IMR-90 (cell line): ENCODE measurements around the gene DGKZ. TPM values are rescaled to one million over a fixed set of nuclear protein-coding genes. Genes with fewer than 3 reads are reported as not detected.

ENCODE experiments used
- ATAC-seq: fragments of 200-7000 bp; cut with Tn5 transposase; 2 replicates; pipeline ENCODE4 v1.9.1; 2020; ENCODE audit warnings: low read depth, mild to moderate bottlenecking, moderate library complexity
- BruUV-seq: library from RNA; stranded (reverse); fragments of 400-500 nt; replicated peaks from 2 replicates; lab custom pipeline; 2021; lab: Mats Ljungman, UMichigan
- CTCF ChIA-PET: fragments of 300-600 bp; formaldehyde crosslinking; extraction: SDS; loops from one replicate; lab custom pipeline; 2021; ENCODE audit warnings: antibody characterized with exemption; lab: Yijun Ruan, JAX
- POLR2A ChIA-PET: fragments of 300-600 bp; sonication (Branson Sonifier 250); formaldehyde crosslinking; loops from one replicate; lab custom pipeline; 2022; ENCODE audit warnings: antibody characterized with exemption; ENCODE audit not compliant: unreplicated experiment; lab: Charles Lee
- DNase-seq: peaks from one replicate; pipeline ENCODE4 v3.0.0; 2013
- H2AFZ ChIP-seq: replicated peaks from 2 replicates; pipeline ENCODE3; 2013; ENCODE audit warnings: low read length, mild to moderate bottlenecking; ENCODE audit not compliant: poor library complexity
- H2AK5ac ChIP-seq: 2 replicates; pipeline ENCODE4 v1.6.1; 2013; ENCODE audit warnings: low read depth, low read length, inconsistent platforms
- H2AK9ac ChIP-seq: replicated peaks from 2 replicates; pipeline ENCODE3; 2013; ENCODE audit warnings: mild to moderate bottlenecking, low read depth, low read length, moderate library complexity; ENCODE audit not compliant: poor library complexity
- H2BK120ac ChIP-seq: 2 replicates; pipeline ENCODE4 v1.6.1; 2013; ENCODE audit warnings: low read depth, low read length, inconsistent platforms
- H2BK15ac ChIP-seq: 3 replicates; pipeline ENCODE4 v1.6.1; 2013; ENCODE audit warnings: low read depth, low read length, inconsistent platforms
- H2BK20ac ChIP-seq: 2 replicates; pipeline ENCODE4 v1.6.1; 2013; ENCODE audit warnings: low read depth, mild to moderate bottlenecking, inconsistent platforms, low read length, moderate library complexity
- H2BK5ac ChIP-seq: 2 replicates; pipeline ENCODE4 v1.6.1; 2013; ENCODE audit warnings: mild to moderate bottlenecking, low read depth, low read length, inconsistent platforms; ENCODE audit not compliant: poor library complexity, severe bottlenecking
- H3K14ac ChIP-seq: replicated peaks from 2 replicates; pipeline ENCODE4 v1.6.1; 2013; ENCODE audit warnings: low read depth, low read length, inconsistent platforms
- H3K18ac ChIP-seq: 2 replicates; pipeline ENCODE4 v1.6.1; 2013; ENCODE audit warnings: low read depth, low read length, control low read depth
- H3K23ac ChIP-seq: 2 replicates; pipeline ENCODE4 v1.6.1; 2013; ENCODE audit warnings: low read depth, low read length, inconsistent platforms
- H3K27ac ChIP-seq: 2 replicates; pipeline ENCODE4 v1.5.1; 2013; ENCODE audit warnings: mild to moderate bottlenecking, control low read depth, low read length; ENCODE audit not compliant: insufficient read depth
- H3K27me3 ChIP-seq: 2 replicates; pipeline ENCODE4 v1.6.1; 2013; ENCODE audit warnings: low read length; ENCODE audit not compliant: control insufficient read depth, insufficient read depth
- H3K36me3 ChIP-seq: 2 replicates; pipeline ENCODE4 v1.6.1; 2013; ENCODE audit warnings: low read length, mixed read lengths; ENCODE audit not compliant: control insufficient read depth, insufficient read depth
- H3K4ac ChIP-seq: 2 replicates; pipeline ENCODE4 v1.6.1; 2013; ENCODE audit warnings: low read depth, low read length, inconsistent platforms
- H3K4me1 ChIP-seq: 2 replicates; pipeline ENCODE4 v1.6.1; 2013; ENCODE audit warnings: low read length, mixed read lengths; ENCODE audit not compliant: control insufficient read depth, insufficient read depth
- H3K4me2 ChIP-seq: 2 replicates; pipeline ENCODE4 v1.6.1; 2013; ENCODE audit warnings: low read depth, mild to moderate bottlenecking, control low read depth, low read length, moderate library complexity
- H3K4me3 ChIP-seq: 2 replicates; pipeline ENCODE4 v1.5.1; 2013; ENCODE audit warnings: low read depth, mild to moderate bottlenecking, control low read depth, low read length, moderate library complexity; ENCODE audit not compliant: insufficient read depth
- H3K56ac ChIP-seq: 2 replicates; pipeline ENCODE4 v1.6.1; 2013; ENCODE audit warnings: low read length, inconsistent platforms; ENCODE audit not compliant: insufficient read depth; ENCODE audit errors: extremely low read depth
- H3K79me1 ChIP-seq, 2 experiments: 2 replicates each; pipeline ENCODE4 v1.6.1; 2013; ENCODE audit warnings: low read length in 2 of 2, inconsistent platforms in 1 of 2, low read depth in 1 of 2
- H3K9ac ChIP-seq: 2 replicates; pipeline ENCODE4 v1.6.1; 2013; ENCODE audit warnings: low read depth, low read length, control low read depth
- H3K9me1 ChIP-seq: 2 replicates; pipeline ENCODE4 v1.6.1; 2013; ENCODE audit warnings: low read length, inconsistent platforms; ENCODE audit not compliant: insufficient read depth
- H3K9me3 ChIP-seq: 2 replicates; pipeline ENCODE4 v1.6.1; 2013; ENCODE audit warnings: low read length; ENCODE audit not compliant: control insufficient read depth, insufficient read depth
- H4K20me1 ChIP-seq: 2 replicates; pipeline ENCODE4 v1.6.1; 2013; ENCODE audit warnings: low read length, inconsistent platforms; ENCODE audit not compliant: insufficient read depth
- H4K5ac ChIP-seq: 2 replicates; pipeline ENCODE4 v1.6.1; 2013; ENCODE audit warnings: mild to moderate bottlenecking, low read depth, low read length, control low read depth
- H4K8ac ChIP-seq, 2 experiments: 2 replicates each; pipeline ENCODE4 v1.6.1; 2013; ENCODE audit warnings: low read depth in 2 of 2, low read length in 2 of 2, control low read depth in 1 of 2, inconsistent platforms in 1 of 2
- H4K91ac ChIP-seq: 2 replicates; pipeline ENCODE4 v1.6.1; 2013; ENCODE audit warnings: low read depth, low read length, inconsistent platforms; ENCODE audit not compliant: insufficient read depth
- BHLHE40 ChIP-seq: fragments of 150-350 bp; IDR thresholded peaks from 2 replicates; pipeline ENCODE4 v1.6.1; 2016; ENCODE audit warnings: mild to moderate bottlenecking, low read depth, low read length
- CEBPB ChIP-seq: IDR thresholded peaks from 2 replicates; pipeline ENCODE4 v1.6.1; 2012; ENCODE audit warnings: low read depth, low read length, improper control_type of control experiment
- CTCF ChIP-seq: conservative IDR thresholded peaks from 2 replicates; pipeline ENCODE4 v1.5.1; 2012; ENCODE audit warnings: mild to moderate bottlenecking, low read depth, low read length, improper control_type of control experiment
- ELK1 ChIP-seq: fragments of 150-350 bp; IDR thresholded peaks from 2 replicates; pipeline ENCODE4 v1.6.1; 2016; ENCODE audit warnings: low read depth, mild to moderate bottlenecking, low read length, moderate library complexity, borderline replicate concordance
- FOS ChIP-seq: fragments of 150-350 bp; IDR thresholded peaks from 2 replicates; pipeline ENCODE4 v1.6.1; 2016; ENCODE audit warnings: low read depth, low read length
- MAFK ChIP-seq: IDR thresholded peaks from 2 replicates; pipeline ENCODE4 v1.6.1; 2012; ENCODE audit warnings: low read depth, low read length, improper control_type of control experiment
- MAZ ChIP-seq: IDR thresholded peaks from 2 replicates; pipeline ENCODE4 v1.6.1; 2012; ENCODE audit warnings: low read depth, mild to moderate bottlenecking, low read length, improper control_type of control experiment, moderate library complexity, borderline replicate concordance
- MXI1 ChIP-seq: IDR thresholded peaks from 2 replicates; pipeline ENCODE4 v1.6.1; 2012; ENCODE audit warnings: low read depth, mild to moderate bottlenecking, low read length, moderate library complexity, borderline replicate concordance
- NFE2L2 ChIP-seq: fragments of 150-350 bp; IDR thresholded peaks from 2 replicates; pipeline ENCODE4 v1.6.1; 2016; ENCODE audit warnings: low read depth, mild to moderate bottlenecking, low read length
- POLR2A ChIP-seq: IDR thresholded peaks from 2 replicates; pipeline ENCODE4 v1.6.1; 2012; ENCODE audit warnings: mild to moderate bottlenecking, low read depth, low read length
- RAD21 ChIP-seq: IDR thresholded peaks from 2 replicates; pipeline ENCODE4 v1.6.1; 2012; ENCODE audit warnings: low read length, improper control_type of control experiment
- RCOR1 ChIP-seq: IDR thresholded peaks from 2 replicates; pipeline ENCODE4 v1.6.1; 2012; ENCODE audit warnings: mild to moderate bottlenecking, low read length, improper control_type of control experiment; ENCODE audit not compliant: insufficient replicate concordance
- RFX5 ChIP-seq: IDR thresholded peaks from 2 replicates; pipeline ENCODE4 v1.8.0; 2012; ENCODE audit warnings: low read depth, mild to moderate bottlenecking, low read length, moderate library complexity
- SMC3 ChIP-seq: fragments of 150-350 bp; IDR thresholded peaks from 2 replicates; pipeline ENCODE4 v1.6.1; 2016; ENCODE audit warnings: low read depth, mild to moderate bottlenecking, antibody characterized with exemption, low read length, moderate library complexity
- USF2 ChIP-seq: fragments of 150-350 bp; IDR thresholded peaks from 2 replicates; pipeline ENCODE4 v1.6.1; 2017; ENCODE audit warnings: mild to moderate bottlenecking, antibody characterized with exemption, low read length, low read depth
- WGBS, 2 experiments: methylation state at CpG; one replicate each; pipeline versions ENCODE4 v1.1.5 to v1.1.7; 2013; ENCODE audit warnings: missing lambda C conversion rate in 2 of 2; ENCODE audit not compliant: insufficient read length in 1 of 2; ENCODE audit errors: extremely low coverage in 2 of 2; 5-methylcytosine and 5-hydroxymethylcytosine counted together
- dilution Hi-C: fragments of 300-500 bp; cut with HindIII; formaldehyde crosslinking; loops from one replicate; pipeline ENCODE4 v1.14.3; 2018; ENCODE audit warnings: low sequenced_read_pairs; ENCODE audit not compliant: unreplicated experiment
- in situ Hi-C: fragments of 300-500 bp; cut with MboI; formaldehyde crosslinking; loops from 3 replicates; pipeline ENCODE4 v1.14.3; 2019; ENCODE audit warnings: low sequenced_read_pairs, inconsistent platforms, mixed read lengths
- intact Hi-C: fragments of 100-400 bp; cut with micrococcal nuclease; formaldehyde crosslinking; loops from 2 replicates; pipeline ENCODE4 v1.10.0; 2022
- polyA plus RNA-seq, 3 experiments: library from polyadenylated mRNA; depleted of rRNA; stranded (reverse); fragments of >200 nt; gene quantifications; 2 replicates each; pipeline ENCODE4 v1.2.3, GENCODE V29; 2012; ENCODE audit warnings: low replicate concordance in 1 of 3
- total RNA-seq: library from RNA; depleted of rRNA; stranded (reverse); fragments of >200 nt; gene quantifications from 2 replicates; pipeline ENCODE4 v1.2.3, GENCODE V29; 2012

The DGKZ gene
- total and polyA plus RNA-seq, 2 of the 4 experiments (the other 2 are of a cell fraction), result 46.8 to 62.0 TPM

- Histone ChIP-seq H3K36me3 (peaks cover 4% of the 10 kb centered on the region; the same call in 1 of the 2 replicates), H3K56ac (no peak overlapping the region), H3K4me2 (no peak overlapping the region), H4K91ac (no peak overlapping the region), H2AK5ac (peak overlapping the region; percentile 43), H4K20me1 (peaks cover 31% of the 10 kb centered on the region), H3K9ac (no peak overlapping the region), H3K23ac (0 out of 2 replicates have a peak overlapping the region, but pooled peaks have one; percentile 31), H3K9me3 (no peaks in the 10 kb centered on the region), H3K4me1 (peaks cover 37% of the 10 kb centered on the region), H3K27me3 (no peaks in the 10 kb centered on the region), H2BK20ac (no peak overlapping the region), H2AFZ (peak overlapping the region; percentile 78), H3K14ac (no peak overlapping the region), H3K4ac (peak overlapping the region; percentile 35), H2AK9ac (peak overlapping the region; percentile 74), H3K4me3 (no peak overlapping the region), H2BK120ac (no peak overlapping the region), H3K79me1 (peaks cover 30 to 61% of the 10 kb centered on the region in 2 experiments), H3K18ac (no peak overlapping the region), H4K8ac (no peak overlapping the region), H3K9me1 (peaks cover 5% of the 10 kb centered on the region; the same call in 1 of the 2 replicates), H2BK15ac (no peak overlapping the region; the same call in 2 of the 3 replicates), H4K5ac (no peak overlapping the region), H3K27ac (no peak overlapping the region), H2BK5ac (no peak overlapping the region)
- no TSS peak for BruUV-seq
- dilution Hi-C loops, result no loop called here
- ATAC-seq, result no peak
- WGBS, 2 experiments, result 76% methylated on average over 5 of the region's 21 CpGs; no CpG with 5 or more reads in 1 of the 2 experiments
- peak; percentile 33 for DNase-seq
- intact Hi-C loops, result no loop called here
- ChIA-PET CTCF (no interaction called here), POLR2A (interaction anchor here (0.5 kb wide), 1 partner anchor 10 kb away, joined by 9 read pairs; no protein-coding TSS in a partner anchor)
- in situ Hi-C loops, result no loop called here
- TF ChIP-seq NFE2L2 (no peak), CEBPB (no peak), ELK1 (no peak), MAFK (no peak), POLR2A (no peak), RFX5 (no peak), SMC3 (no peak), RCOR1 (no peak), FOS (0 out of 2 replicates have a peak, but pooled peaks have one; percentile 4), USF2 (no peak), MAZ (no peak), RAD21 (no peak), CTCF (no peak), MXI1 (0 out of 2 replicates have a peak, but pooled peaks have one; percentile 21), BHLHE40 (no peak; the same call in 1 of the 2 replicates)
Measured at GRCh38 chr11:46363455-46364005, 16.3 kb downstream of the DGKZ start.
